ENCODE results near the gene SCGN.

The SCGN gene, protein sequence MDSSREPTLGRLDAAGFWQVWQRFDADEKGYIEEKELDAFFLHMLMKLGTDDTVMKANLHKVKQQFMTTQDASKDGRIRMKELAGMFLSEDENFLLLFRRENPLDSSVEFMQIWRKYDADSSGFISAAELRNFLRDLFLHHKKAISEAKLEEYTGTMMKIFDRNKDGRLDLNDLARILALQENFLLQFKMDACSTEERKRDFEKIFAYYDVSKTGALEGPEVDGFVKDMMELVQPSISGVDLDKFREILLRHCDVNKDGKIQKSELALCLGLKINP

DNA sequence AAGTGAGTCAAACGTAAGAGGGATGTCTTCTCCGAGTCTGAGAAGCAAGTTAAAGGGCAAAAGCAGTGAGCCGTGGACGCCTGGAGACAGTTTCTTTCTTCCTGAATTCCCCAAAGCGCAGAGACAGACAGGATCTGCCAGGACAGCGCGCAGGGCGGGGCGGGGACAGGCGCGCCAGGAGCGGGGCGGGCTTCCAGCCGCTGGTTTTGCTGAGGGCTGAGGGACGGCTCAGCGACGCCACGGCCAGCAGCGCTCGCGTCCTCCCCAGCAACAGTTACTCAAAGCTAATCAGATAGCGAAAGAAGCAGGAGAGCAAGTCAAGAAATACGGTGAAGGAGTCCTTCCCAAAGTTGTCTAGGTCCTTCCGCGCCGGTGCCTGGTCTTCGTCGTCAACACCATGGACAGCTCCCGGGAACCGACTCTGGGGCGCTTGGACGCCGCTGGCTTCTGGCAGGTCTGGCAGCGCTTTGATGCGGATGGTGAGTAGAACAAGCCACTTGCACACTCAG, at the start of gene SCGN:
TSS of gene SCGN (plus strand) at position 209 of the 509 bp plus-strand sequence. CDS start at position 398, 189 bp downstream.
- Histone ChIP-seq H3K4me3 (ENCODE audit: low read length in 2 of 2) (no peak within 1 kb of the TSS), H3K9me3 (ENCODE audit: control insufficient read depth in 2 of 2, low read length in 2 of 2) (no peaks in the 10 kb centered on the region), H3K4me1 (ENCODE audit: control insufficient read depth, insufficient read depth, low read length) (no peaks in the 10 kb centered on the region), H3K27me3 (ENCODE audit: control insufficient read depth in 1 of 2, insufficient read depth in 2 of 2, low read length in 2 of 2) (peaks cover 13 to 16% of the 10 kb centered on the region in 2 donors), H3K36me3 (ENCODE audit: control insufficient read depth in 2 of 2, insufficient read depth in 2 of 2, low read length in 2 of 2) (no peaks in the 10 kb centered on the region), H3K9ac (ENCODE audit: low read length in 2 of 2) (no peak within 1 kb of the TSS), H3K27ac (ENCODE audit: low read length) (no peak within 1 kb of the TSS)

DNA sequence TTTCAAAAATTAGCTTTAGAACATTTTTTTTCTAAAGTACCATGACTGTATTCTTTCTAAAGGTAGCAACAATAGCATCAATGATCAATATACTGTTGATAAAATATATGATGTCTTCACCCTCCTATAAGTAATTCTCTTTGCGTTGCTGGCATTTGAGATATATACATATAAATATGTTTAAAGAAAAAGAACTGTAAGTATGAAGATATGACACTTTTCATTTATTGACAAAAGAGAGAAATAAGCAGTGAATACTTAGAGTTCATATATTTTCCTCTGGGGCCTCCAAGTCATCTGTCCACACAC, 49.4 kb upstream of the SCGN start:
- no peak overlapping the region for H3K27ac ChIP-seq (ENCODE audit: low read length)
- no peaks in the 10 kb centered on the region for H3K9me3 ChIP-seq (ENCODE audit: control insufficient read depth in 2 of 2, low read length in 2 of 2)
- no peaks in the 10 kb centered on the region for H3K4me1 ChIP-seq (ENCODE audit: control insufficient read depth, insufficient read depth, low read length)
- no peak overlapping the region for H3K9ac ChIP-seq (ENCODE audit: low read length in 2 of 2)
- H3K4me3 ChIP-seq (ENCODE audit: low read length in 2 of 2): no peak overlapping the region
- H3K27me3 ChIP-seq (ENCODE audit: control insufficient read depth in 1 of 2, insufficient read depth in 2 of 2, low read length in 2 of 2): no peaks in the 10 kb centered on the region
- H3K36me3 ChIP-seq (ENCODE audit: control insufficient read depth in 2 of 2, insufficient read depth in 2 of 2, low read length in 2 of 2): no peaks in the 10 kb centered on the region

GRCh38 chr6:25603251-25603650, 48.8 kb upstream of the SCGN start:
- Histone ChIP-seq H3K36me3 (ENCODE audit: control insufficient read depth in 2 of 2, insufficient read depth in 2 of 2, low read length in 2 of 2) (no peaks in the 10 kb centered on the region), H3K27me3 (ENCODE audit: control insufficient read depth in 1 of 2, insufficient read depth in 2 of 2, low read length in 2 of 2) (no peaks in the 10 kb centered on the region), H3K27ac (ENCODE audit: low read length) (no peak overlapping the region), H3K4me1 (ENCODE audit: control insufficient read depth, insufficient read depth, low read length) (no peaks in the 10 kb centered on the region), H3K9ac (ENCODE audit: low read length in 2 of 2) (no peak overlapping the region), H3K9me3 (ENCODE audit: control insufficient read depth in 2 of 2, low read length in 2 of 2) (no peaks in the 10 kb centered on the region), H3K4me3 (ENCODE audit: low read length in 2 of 2) (no peak overlapping the region)

GRCh38 chr6:25606151-25606550, 45.9 kb upstream of the SCGN start:
- H3K9ac ChIP-seq (ENCODE audit: low read length in 2 of 2): no peak overlapping the region
- no peaks in the 10 kb centered on the region for H3K36me3 ChIP-seq (ENCODE audit: control insufficient read depth in 2 of 2, insufficient read depth in 2 of 2, low read length in 2 of 2)

DNA sequence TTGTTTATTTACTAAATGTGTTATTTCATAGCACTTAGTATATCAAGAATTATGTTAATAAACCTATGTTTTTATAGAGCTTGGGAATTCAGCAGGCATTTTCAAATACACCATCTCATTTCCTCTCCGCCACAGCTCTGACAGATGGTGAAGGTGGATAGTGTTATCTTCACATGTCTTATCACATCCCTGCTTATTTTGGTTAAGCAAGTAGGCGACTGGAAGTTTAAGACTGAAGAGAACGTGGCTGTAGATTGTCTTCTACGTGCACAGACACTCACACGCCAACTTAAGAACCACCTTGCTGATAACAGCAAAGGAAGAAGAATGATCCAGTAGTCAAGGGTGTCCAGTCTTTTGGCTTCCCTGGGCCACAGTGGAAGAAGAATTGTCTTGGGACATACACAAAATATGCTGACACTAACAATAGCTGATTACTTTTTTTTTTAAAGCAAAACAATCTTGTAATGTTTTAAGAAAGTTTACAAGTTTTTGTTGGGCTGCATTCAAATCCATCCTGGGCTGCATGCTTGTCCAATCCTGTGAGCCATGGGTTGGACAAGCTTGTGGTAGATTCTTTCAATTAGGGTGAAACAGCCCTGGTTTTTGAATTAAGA, 43.3 kb upstream of the SCGN start:
- H3K27me3 ChIP-seq (ENCODE audit: control insufficient read depth in 1 of 2, insufficient read depth in 2 of 2, low read length in 2 of 2): no peaks in the 10 kb centered on the region
- H3K36me3 ChIP-seq (ENCODE audit: control insufficient read depth in 2 of 2, insufficient read depth in 2 of 2, low read length in 2 of 2): peaks cover 0 to 3% of the 10 kb centered on the region in 2 donors
- H3K27ac ChIP-seq (ENCODE audit: low read length): no peak overlapping the region
- H3K4me3 ChIP-seq (ENCODE audit: low read length in 2 of 2): no peak overlapping the region
- no peak overlapping the region for H3K9ac ChIP-seq (ENCODE audit: low read length in 2 of 2)
- no peaks in the 10 kb centered on the region for H3K9me3 ChIP-seq (ENCODE audit: control insufficient read depth in 2 of 2, low read length in 2 of 2)
- H3K4me1 ChIP-seq (ENCODE audit: control insufficient read depth, insufficient read depth, low read length): no peaks in the 10 kb centered on the region

More at GRCh38 chr6:25606151-25606550, 45.9 kb upstream of the SCGN start:
- no peaks in the 10 kb centered on the region for H3K4me1 ChIP-seq (ENCODE audit: control insufficient read depth, insufficient read depth, low read length)
- H3K27me3 ChIP-seq (ENCODE audit: control insufficient read depth in 1 of 2, insufficient read depth in 2 of 2, low read length in 2 of 2): no peaks in the 10 kb centered on the region
- no peak overlapping the region for H3K4me3 ChIP-seq (ENCODE audit: low read length in 2 of 2)
- no peak overlapping the region for H3K27ac ChIP-seq (ENCODE audit: low read length)
- H3K9me3 ChIP-seq (ENCODE audit: control insufficient read depth in 2 of 2, low read length in 2 of 2): no peaks in the 10 kb centered on the region

- Histone ChIP-seq H3K4me1 (ENCODE audit: control insufficient read depth, insufficient read depth, low read length) (no peaks in the 10 kb centered on the region), H3K27me3 (ENCODE audit: control insufficient read depth in 1 of 2, insufficient read depth in 2 of 2, low read length in 2 of 2) (no peaks in the 10 kb centered on the region), H3K9me3 (ENCODE audit: control insufficient read depth in 2 of 2, low read length in 2 of 2) (no peaks in the 10 kb centered on the region), H3K4me3 (ENCODE audit: low read length in 2 of 2) (no peak overlapping the region), H3K9ac (ENCODE audit: low read length in 2 of 2) (no peak overlapping the region), H3K36me3 (ENCODE audit: control insufficient read depth in 2 of 2, insufficient read depth in 2 of 2, low read length in 2 of 2) (peaks cover 0 to 3% of the 10 kb centered on the region in 2 donors), H3K27ac (ENCODE audit: low read length) (no peak overlapping the region)
Observed at GRCh38 chr6:25612666-25613065, 39.3 kb upstream of the SCGN start.

GRCh38 chr6:25613415-25613814, 38.6 kb upstream of the SCGN start:
- Histone ChIP-seq H3K36me3 (ENCODE audit: control insufficient read depth in 2 of 2, insufficient read depth in 2 of 2, low read length in 2 of 2) (peaks cover 0 to 3% of the 10 kb centered on the region in 2 donors), H3K9me3 (ENCODE audit: control insufficient read depth in 2 of 2, low read length in 2 of 2) (no peaks in the 10 kb centered on the region), H3K4me3 (ENCODE audit: low read length in 2 of 2) (no peak overlapping the region), H3K27me3 (ENCODE audit: control insufficient read depth in 1 of 2, insufficient read depth in 2 of 2, low read length in 2 of 2) (no peaks in the 10 kb centered on the region), H3K4me1 (ENCODE audit: control insufficient read depth, insufficient read depth, low read length) (no peaks in the 10 kb centered on the region), H3K9ac (ENCODE audit: low read length in 2 of 2) (no peak overlapping the region), H3K27ac (ENCODE audit: low read length) (no peak overlapping the region)

GRCh38 chr6:25614052-25614451, 38.0 kb upstream of the SCGN start:
- Histone ChIP-seq H3K36me3 (ENCODE audit: control insufficient read depth in 2 of 2, insufficient read depth in 2 of 2, low read length in 2 of 2) (peaks cover 0 to 3% of the 10 kb centered on the region in 2 donors), H3K4me1 (ENCODE audit: control insufficient read depth, insufficient read depth, low read length) (no peaks in the 10 kb centered on the region), H3K9ac (ENCODE audit: low read length in 2 of 2) (no peak overlapping the region), H3K27me3 (ENCODE audit: control insufficient read depth in 1 of 2, insufficient read depth in 2 of 2, low read length in 2 of 2) (no peaks in the 10 kb centered on the region), H3K27ac (ENCODE audit: low read length) (no peak overlapping the region), H3K9me3 (ENCODE audit: control insufficient read depth in 2 of 2, low read length in 2 of 2) (no peaks in the 10 kb centered on the region), H3K4me3 (ENCODE audit: low read length in 2 of 2) (no peak overlapping the region)

- Histone ChIP-seq H3K27me3 (ENCODE audit: control insufficient read depth in 1 of 2, insufficient read depth in 2 of 2, low read length in 2 of 2) (no peaks in the 10 kb centered on the region), H3K27ac (ENCODE audit: low read length) (no peak overlapping the region), H3K9me3 (ENCODE audit: control insufficient read depth in 2 of 2, low read length in 2 of 2) (no peaks in the 10 kb centered on the region), H3K36me3 (ENCODE audit: control insufficient read depth in 2 of 2, insufficient read depth in 2 of 2, low read length in 2 of 2) (peaks cover 0 to 3% of the 10 kb centered on the region in 2 donors), H3K4me1 (ENCODE audit: control insufficient read depth, insufficient read depth, low read length) (no peaks in the 10 kb centered on the region), H3K9ac (ENCODE audit: low read length in 2 of 2) (no peak overlapping the region), H3K4me3 (ENCODE audit: low read length in 2 of 2) (no peak overlapping the region)
Observed at GRCh38 chr6:25615471-25615870, 36.5 kb upstream of the SCGN start.

GRCh38 chr6:25617997-25618396, 34.0 kb upstream of the SCGN start:
- no peaks in the 10 kb centered on the region for H3K4me1 ChIP-seq (ENCODE audit: control insufficient read depth, insufficient read depth, low read length)
- H3K4me3 ChIP-seq (ENCODE audit: low read length in 2 of 2): no peak overlapping the region
- H3K36me3 ChIP-seq (ENCODE audit: control insufficient read depth in 2 of 2, insufficient read depth in 2 of 2, low read length in 2 of 2): peaks cover 0 to 2% of the 10 kb centered on the region in 2 donors
- no peak overlapping the region for H3K9ac ChIP-seq (ENCODE audit: low read length in 2 of 2)
- no peak overlapping the region for H3K27ac ChIP-seq (ENCODE audit: low read length)
- no peaks in the 10 kb centered on the region for H3K27me3 ChIP-seq (ENCODE audit: control insufficient read depth in 1 of 2, insufficient read depth in 2 of 2, low read length in 2 of 2)
- H3K9me3 ChIP-seq (ENCODE audit: control insufficient read depth in 2 of 2, low read length in 2 of 2): no peaks in the 10 kb centered on the region

- no peaks in the 10 kb centered on the region for H3K9me3 ChIP-seq (ENCODE audit: control insufficient read depth in 2 of 2, low read length in 2 of 2)
- no peak overlapping the region for H3K27ac ChIP-seq (ENCODE audit: low read length)
- no peaks in the 10 kb centered on the region for H3K27me3 ChIP-seq (ENCODE audit: control insufficient read depth in 1 of 2, insufficient read depth in 2 of 2, low read length in 2 of 2)
Observed at GRCh38 chr6:25619217-25619616, 32.8 kb upstream of the SCGN start.

More at GRCh38 chr6:25619217-25619616, 32.8 kb upstream of the SCGN start:
- H3K36me3 ChIP-seq (ENCODE audit: control insufficient read depth in 2 of 2, insufficient read depth in 2 of 2, low read length in 2 of 2): peaks cover 0 to 2% of the 10 kb centered on the region in 2 donors
- no peak overlapping the region for H3K4me3 ChIP-seq (ENCODE audit: low read length in 2 of 2)
- H3K4me1 ChIP-seq (ENCODE audit: control insufficient read depth, insufficient read depth, low read length): no peaks in the 10 kb centered on the region
- no peak overlapping the region for H3K9ac ChIP-seq (ENCODE audit: low read length in 2 of 2)

Measured in stomach smooth muscle (tissue), 2 donors.